ENCODE data around the gene EPHB2.

EPHB2 gene

GRCh38 chr1:22752339-22752738 lies 41.7 kb downstream of the EPHB2 start:
- DNase-seq: no peak

GRCh38 chr1:22753481-22753971 lies 42.9 kb downstream of the EPHB2 start:
- DNase-seq: peak; percentile 93

- no peak for DNase-seq
These were observed 43.6 kb downstream of the EPHB2 start for GRCh38 chr1:22754106-22754768.

- DNase-seq: no peak
These were observed 44.2 kb downstream of the EPHB2 start for GRCh38 chr1:22754824-22755223.

- no peak for DNase-seq
These were observed 45.0 kb downstream of the EPHB2 start for GRCh38 chr1:22755641-22756040.

GRCh38 chr1:22756125-22756735 lies 45.6 kb downstream of the EPHB2 start:
- no peak for DNase-seq

- no peak for DNase-seq
These were observed 49.8 kb downstream of the EPHB2 start for GRCh38 chr1:22760455-22760854.

- DNase-seq: no peak
These were observed 50.5 kb downstream of the EPHB2 start for GRCh38 chr1:22761101-22761500.

GRCh38 chr1:22761821-22762220 lies 51.2 kb downstream of the EPHB2 start:
- DNase-seq: no peak

GRCh38 chr1:22763487-22764200 lies 53.0 kb downstream of the EPHB2 start:
- DNase-seq: no peak

GRCh38 chr1:22767852-22768251 lies 57.2 kb downstream of the EPHB2 start:
- DNase-seq: no peak

- DNase-seq: no peak
These were observed 59.3 kb downstream of the EPHB2 start for GRCh38 chr1:22769932-22770331.

GRCh38 chr1:22772014-22772413 lies 61.4 kb downstream of the EPHB2 start:
- DNase-seq: no peak

- peak; percentile 24 for DNase-seq
These were observed 63.6 kb downstream of the EPHB2 start for GRCh38 chr1:22773981-22774832.

GRCh38 chr1:22774833-22775182 lies 64.2 kb downstream of the EPHB2 start:
- DNase-seq: no peak

- no peak for DNase-seq
These were observed 64.8 kb downstream of the EPHB2 start for GRCh38 chr1:22775478-22775877.

GRCh38 chr1:22776035-22776613 lies 65.5 kb downstream of the EPHB2 start:
- DNase-seq: peak; percentile 24

GRCh38 chr1:22777388-22778057 lies 66.9 kb downstream of the EPHB2 start:
- no peak for DNase-seq

- DNase-seq: no peak
These were observed 67.8 kb downstream of the EPHB2 start for GRCh38 chr1:22778408-22778807.

GRCh38 chr1:22778862-22779520 lies 68.4 kb downstream of the EPHB2 start:
- DNase-seq: no peak

GRCh38 chr1:22780696-22781095 lies 70.1 kb downstream of the EPHB2 start:
- DNase-seq: peak; percentile 8

Measured in fibroblast of skin of scalp (primary cell).